HCT116 (cell line): ENCODE data around the gene TAF4. TPM values are rescaled to one million over a fixed set of nuclear protein-coding genes. Genes with fewer than 3 reads are reported as not detected.
"Not testable (repeated sequence)": the region's sequence is repeated elsewhere in the genome, so short reads cannot be mapped to it uniquely, and the experiment has no call there.

Experiments
- ATAC-seq: fragments of 200-7000 bp; cut with Tn5 transposase; 2 replicates; pipeline ENCODE4 v1.9.1; 2020; ENCODE audit warnings: mild to moderate bottlenecking, moderate library complexity
- BruUV-seq: library from RNA; stranded (reverse); fragments of 400-500 nt; replicated peaks from 2 replicates; lab custom pipeline; 2021; lab: Mats Ljungman, UMichigan
- CTCF ChIA-PET: fragments of 300-600 bp; sonication (Branson Sonifier 250); formaldehyde crosslinking; loops from one replicate; lab custom pipeline; 2021; ENCODE audit warnings: antibody characterized with exemption; lab: Charles Lee
- POLR2A ChIA-PET: fragments of 300-600, 350-600 bp; sonication (Branson Sonifier 250); formaldehyde crosslinking; loops from one replicate; lab custom pipeline; 2021; ENCODE audit warnings: antibody characterized with exemption; lab: Charles Lee
- RAD21 ChIA-PET, 2 experiments: fragments of 300-600 bp; sonication (Branson Sonifier 250); formaldehyde crosslinking; loops; one replicate each; lab custom pipeline; 2023; ENCODE audit warnings: low total read pairs in 2 of 2; ENCODE audit not compliant: uncharacterized antibody in 2 of 2, unreplicated experiment in 2 of 2, low non-redundant PET in 1 of 2; lab: Charles Lee
- DNase-seq: peaks from one replicate; pipeline ENCODE4 v3.0.0-alpha.2; 2010; ENCODE audit warnings: low read depth, low spot score
- H2AFZ ChIP-seq: fragments of 200-600 bp; shearing (Covaris generic), sonication (generic); 2 replicates; pipeline ENCODE4 v1.6.1; 2017; ENCODE audit warnings: low read depth, mixed run types, mixed read lengths, antibody characterized with exemption, low read length; ENCODE audit not compliant: poor library complexity, severe bottlenecking
- H3K27ac ChIP-seq: 2 replicates; pipeline ENCODE4 v1.5.1; 2012; ENCODE audit warnings: low read depth, low read length
- H3K27me3 ChIP-seq: fragments of 200-600 bp; sonication (generic); 2 replicates; pipeline ENCODE4 v1.6.1; 2016; ENCODE audit warnings: mixed run types, low read length, mixed read lengths; ENCODE audit not compliant: insufficient read depth
- H3K36me3 ChIP-seq, 2 experiments: fragments of 200-500 bp in 1 of 2; fragments of 200-600 bp in 1 of 2; sonication (Bioruptor generic) in 1 of 2; sonication (generic) in 1 of 2; 2 replicates each; pipeline versions ENCODE4 v1.5.1 to v1.6.1; 2014 to 2016; ENCODE audit warnings: low read length in 2 of 2, inconsistent platforms in 1 of 2, mixed read lengths in 1 of 2, mixed run types in 1 of 2; ENCODE audit not compliant: insufficient read depth in 2 of 2, control insufficient read depth in 1 of 2
- H3K4me1 ChIP-seq, 2 experiments: fragments of 200-600 bp in 1 of 2; sonication (generic) in 1 of 2; 2 replicates each; pipeline versions ENCODE4 v1.5.1 to v1.6.1; 2012 to 2017; ENCODE audit warnings: low read length in 2 of 2, inconsistent platforms in 1 of 2, mild to moderate bottlenecking in 1 of 2, mixed read lengths in 1 of 2, mixed run types in 1 of 2, moderate library complexity in 1 of 2; ENCODE audit not compliant: insufficient read depth in 2 of 2, control insufficient read depth in 1 of 2
- H3K4me2 ChIP-seq: fragments of 200-600 bp; sonication (generic); 2 replicates; pipeline ENCODE4 v1.6.1; 2017; ENCODE audit warnings: mixed run types, low read length, mixed read lengths
- H3K4me3 ChIP-seq, 2 experiments: fragments of 200-600 bp in 1 of 2; sonication (generic) in 1 of 2; replicated peaks in 1 of 2; 2 replicates each; pipeline ENCODE4 v1.5.1; 2011 to 2016; ENCODE audit warnings: low read length in 2 of 2, control low read depth in 1 of 2, low read depth in 1 of 2, mild to moderate bottlenecking in 1 of 2, mixed read lengths in 1 of 2, mixed run types in 1 of 2
- H3K79me2 ChIP-seq: fragments of 200-600 bp; sonication (generic); 2 replicates; pipeline ENCODE4 v1.6.1; 2017; ENCODE audit warnings: mild to moderate bottlenecking, mixed run types, low read length, moderate library complexity, mixed read lengths; ENCODE audit not compliant: insufficient read depth
- H3K9ac ChIP-seq: fragments of 200-600 bp; sonication (generic); 2 replicates; pipeline ENCODE4 v1.6.1; 2016; ENCODE audit warnings: low read length, mixed read lengths
- H3K9me2 ChIP-seq: fragments of 200-600 bp; sonication (generic), shearing (Covaris generic); 2 replicates; pipeline ENCODE4 v1.6.1; 2017; ENCODE audit warnings: mixed run types, mild to moderate bottlenecking, moderate library complexity; ENCODE audit not compliant: insufficient read depth
- H3K9me3 ChIP-seq, 2 experiments: fragments of 200-500 bp in 1 of 2; fragments of 200-600 bp in 1 of 2; sonication (Bioruptor generic) in 1 of 2; sonication (generic) in 1 of 2; 2 replicates each; pipeline ENCODE4 v1.6.1; 2014 to 2017; ENCODE audit warnings: low read length in 2 of 2, mixed read lengths in 2 of 2, inconsistent platforms in 1 of 2, low read depth in 1 of 2, mild to moderate bottlenecking in 1 of 2, mixed run types in 1 of 2, moderate library complexity in 1 of 2; ENCODE audit not compliant: control insufficient read depth in 1 of 2, insufficient read depth in 1 of 2
- H4K20me1 ChIP-seq: fragments of 200-600 bp; sonication (generic), shearing (Covaris generic); 2 replicates; pipeline ENCODE4 v1.6.1; 2017; ENCODE audit warnings: mixed run types, mild to moderate bottlenecking, moderate library complexity; ENCODE audit not compliant: insufficient read depth
- ATF3 ChIP-seq: IDR thresholded peaks from 2 replicates; pipeline ENCODE4 v1.6.1; 2012
- CBX3 ChIP-seq: IDR thresholded peaks from 2 replicates; pipeline ENCODE4 v1.6.1; 2012; ENCODE audit warnings: low read depth
- EGR1 ChIP-seq: IDR thresholded peaks from 2 replicates; pipeline ENCODE4 v1.6.1; 2012; ENCODE audit warnings: low read depth
- ELF1 ChIP-seq: IDR thresholded peaks from 2 replicates; pipeline ENCODE4 v1.6.1; 2012; ENCODE audit warnings: low read depth, borderline replicate concordance
- EZH2phosphoT487 ChIP-seq: fragments of 200-600 bp; IDR thresholded peaks from 2 replicates; pipeline ENCODE4 v1.6.1; 2018; ENCODE audit warnings: antibody characterized with exemption, borderline replicate concordance
- FOSL1 ChIP-seq: IDR thresholded peaks from 2 replicates; pipeline ENCODE4 v1.6.1; 2012; ENCODE audit warnings: low read depth
- JUND ChIP-seq: IDR thresholded peaks from 2 replicates; pipeline ENCODE4 v1.6.1; 2012
- POLR2A ChIP-seq: IDR thresholded peaks from 2 replicates; pipeline ENCODE4 v1.7.0; 2011; ENCODE audit warnings: borderline replicate concordance; ENCODE audit not compliant: insufficient read depth, insufficient read length; ENCODE audit errors: extremely low read depth
- POLR2AphosphoS5 ChIP-seq: IDR thresholded peaks from 2 replicates; pipeline ENCODE4 v1.6.1; 2011; ENCODE audit warnings: mild to moderate bottlenecking, low read depth, low read length, moderate library complexity
- RAD21 ChIP-seq: IDR thresholded peaks from 2 replicates; pipeline ENCODE4 v1.6.1; 2012; ENCODE audit warnings: low read depth, mild to moderate bottlenecking
- REST ChIP-seq: IDR thresholded peaks from 2 replicates; pipeline ENCODE4 v1.6.1; 2012; ENCODE audit warnings: low read depth
- SIN3A ChIP-seq: IDR thresholded peaks from 2 replicates; pipeline ENCODE4 v1.6.1; 2012; ENCODE audit warnings: low read depth
- SP1 ChIP-seq: IDR thresholded peaks from 2 replicates; pipeline ENCODE4 v1.6.1; 2012; ENCODE audit warnings: low read depth
- YY1 ChIP-seq: IDR thresholded peaks from 2 replicates; pipeline ENCODE4 v1.6.1; 2011; ENCODE audit warnings: low read length, low read depth, moderate library complexity, mild to moderate bottlenecking; ENCODE audit not compliant: insufficient replicate concordance; ENCODE audit errors: extremely low read depth
- ZFX ChIP-seq: fragments of 450-650 bp; IDR thresholded peaks from 2 replicates; pipeline ENCODE4 v1.6.1; 2017
- ZNF274 ChIP-seq: fragments of 200-500 bp; sonication (Bioruptor generic); IDR thresholded peaks from 2 replicates; pipeline ENCODE4 v1.6.1; 2014; ENCODE audit warnings: mild to moderate bottlenecking, low read depth, low read length, inconsistent platforms
- intact Hi-C: fragments of 100-400 bp; cut with micrococcal nuclease; formaldehyde crosslinking; loops from 2 replicates; pipeline ENCODE4 v1.10.0; 2022
- total RNA-seq: library from RNA; stranded (reverse); gene quantifications from one replicate; pipeline ENCODE4 v1.2.1, GENCODE V29; 2021; ENCODE audit not compliant: unreplicated experiment
- TF ChIP-seq, protein P1 (sequence below): IDR thresholded peaks from 2 replicates; pipeline ENCODE4 v1.6.1; 2012

Gene TAF4
- total RNA-seq, 1 experiment from 2014 or later = 26.8 TPM

- H3K79me2 ChIP-seq, H3K4me2 ChIP-seq, H3K9me3 ChIP-seq, H3K4me3 ChIP-seq, RAD21 ChIA-PET, intact Hi-C loops, H2AFZ ChIP-seq, POLR2A ChIA-PET, H3K27ac ChIP-seq, H3K36me3 ChIP-seq, H4K20me1 ChIP-seq, DNase-seq, ATAC-seq, BruUV-seq, CTCF ChIA-PET, H3K4me1 ChIP-seq, H3K27me3 ChIP-seq, H3K9ac ChIP-seq, H3K9me2 ChIP-seq: not testable (repeated sequence)
Observed at GRCh38 chr20:61971595-61971994, 94.1 kb downstream of the TAF4 start.

GRCh38 chr20:61970357-61970756 is 95.3 kb downstream of the TAF4 start:
- ATAC-seq = no peak
- TF ChIP-seq ZNF274 (no peak), SP1 (no peak), EGR1 (no peak), ATF3 (no peak), POLR2A (no peak), REST (no peak), ZFX (no peak), JUND (no peak), CBX3 (no peak), FOSL1 (no peak), YY1 (no peak), EZH2phosphoT487 (no peak), SIN3A (no peak), RAD21 (no peak), ELF1 (no peak), POLR2AphosphoS5 (no peak)
- TF ChIP-seq, protein P1, sequence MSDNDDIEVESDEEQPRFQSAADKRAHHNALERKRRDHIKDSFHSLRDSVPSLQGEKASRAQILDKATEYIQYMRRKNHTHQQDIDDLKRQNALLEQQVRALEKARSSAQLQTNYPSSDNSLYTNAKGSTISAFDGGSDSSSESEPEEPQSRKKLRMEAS = no peak
- Histone ChIP-seq H3K4me3 (no peak overlapping the region), H3K4me2 (no peak overlapping the region), H3K79me2 (no peaks in the 10 kb centered on the region), H4K20me1 (no peaks in the 10 kb centered on the region), H3K4me1 (no peaks in the 10 kb centered on the region), H3K9me2 (no peaks in the 10 kb centered on the region), H3K9ac (no peak overlapping the region), H2AFZ (no peak overlapping the region), H3K27ac (no peak overlapping the region), H3K36me3 (peaks cover 0 to 8% of the 10 kb centered on the region in 2 experiments; a peak in 1 of 4 replicates), H3K27me3 (no peaks in the 10 kb centered on the region), H3K9me3 (no peaks in the 10 kb centered on the region)
- CTCF ChIA-PET = no interaction called here
- intact Hi-C loops = no loop called here
- RAD21 ChIA-PET = no interaction called here
- no peak for DNase-seq
- POLR2A ChIA-PET = no interaction called here
- BruUV-seq = no TSS peak
